ENCODE data around the gene ZNF736. TPM values are rescaled to one million over a fixed set of nuclear protein-coding genes. Genes with fewer than 3 reads are reported as not detected.

ZNF736 gene
- 6.6 and 14.9 TPM in 2 replicates for total RNA-seq

GRCh38 chr7:64313740-64314491, at the start of gene ZNF736:
ZNF736 (plus strand) TSS chr7:64313961; CDS start chr7:64314151, 190 bp downstream.

Other genes starting within 250 kb of the ZNF736 start
- not detected in 2 replicates for gene ZNF735, start 106.8 kb upstream of the ZNF736 start, total RNA-seq
- not detected in 2 replicates for gene ZNF679, start 85.5 kb upstream of the ZNF736 start, total RNA-seq
- 7.7 and 11.4 TPM in 2 replicates for gene ZNF680, start 249.1 kb downstream of the ZNF736 start, total RNA-seq